ENCODE data around the gene STOX2.
"Not testable (repeated sequence)": the region's sequence is repeated elsewhere in the genome, so short reads cannot be mapped to it uniquely, and the experiment has no call there.

STOX2 gene

GRCh38 chr4:183936574-183937345 is 31.7 kb downstream of the STOX2 start:
- DNase-seq (ENCODE audit: low read depth) = no peak
- H3K4me3 ChIP-seq (ENCODE audit: control insufficient read depth, low read depth, low read length) = no peak overlapping the region
- no peak for TF ChIP-seq CTCF (IDR thresholded peaks at IDR 0.05; ENCODE audit: control insufficient read depth, insufficient read depth, low read depth, low read length, missing control alignments)

- TF ChIP-seq CTCF (IDR thresholded peaks at IDR 0.05; ENCODE audit: control insufficient read depth, insufficient read depth, low read depth, low read length, missing control alignments) = no peak
- H3K4me3 ChIP-seq (ENCODE audit: control insufficient read depth, low read depth, low read length) = no peak overlapping the region
- DNase-seq (ENCODE audit: low read depth) = no peak
Measured at GRCh38 chr4:183940864-183941263, 35.8 kb downstream of the STOX2 start.

- no peak overlapping the region for H3K4me3 ChIP-seq (ENCODE audit: control insufficient read depth, low read depth, low read length)
- TF ChIP-seq CTCF (IDR thresholded peaks at IDR 0.05; ENCODE audit: control insufficient read depth, insufficient read depth, low read depth, low read length, missing control alignments) = no peak
- DNase-seq (ENCODE audit: low read depth) = no peak
Measured at GRCh38 chr4:183941964-183942363, 36.9 kb downstream of the STOX2 start.

GRCh38 chr4:183945741-183946140 is 40.6 kb downstream of the STOX2 start:
- no peak overlapping the region for H3K4me3 ChIP-seq (ENCODE audit: control insufficient read depth, low read depth, low read length)
- no peak for DNase-seq (ENCODE audit: low read depth)
- no peak for TF ChIP-seq CTCF (IDR thresholded peaks at IDR 0.05; ENCODE audit: control insufficient read depth, insufficient read depth, low read depth, low read length, missing control alignments)

- no peak for TF ChIP-seq CTCF (IDR thresholded peaks at IDR 0.05; ENCODE audit: control insufficient read depth, insufficient read depth, low read depth, low read length, missing control alignments)
- no peak for DNase-seq (ENCODE audit: low read depth)
- no peak overlapping the region for H3K4me3 ChIP-seq (ENCODE audit: control insufficient read depth, low read depth, low read length)
Measured at GRCh38 chr4:183950536-183950935, 45.4 kb downstream of the STOX2 start.

- DNase-seq (ENCODE audit: low read depth); H3K4me3 ChIP-seq (ENCODE audit: control insufficient read depth, low read depth, low read length): not testable (repeated sequence)
Measured at GRCh38 chr4:183952652-183953051, 47.5 kb downstream of the STOX2 start.

GRCh38 chr4:183959319-183960045 is 54.4 kb downstream of the STOX2 start:
- DNase-seq (ENCODE audit: low read depth) = no peak
- no peak for TF ChIP-seq CTCF (IDR thresholded peaks at IDR 0.05; ENCODE audit: control insufficient read depth, insufficient read depth, low read depth, low read length, missing control alignments)
- H3K4me3 ChIP-seq (ENCODE audit: control insufficient read depth, low read depth, low read length) = no peak overlapping the region
